ENCODE data around the gene PTDSS2. TPM values are rescaled to one million over a fixed set of nuclear protein-coding genes. Genes with fewer than 3 reads are reported as not detected.

The PTDSS2 gene
- total and polyA plus RNA-seq, 2 of the 13 experiments (the other 11 are each of a cell fraction or from before 2014, with no cell fraction given) = 21.7 to 26.4 TPM

DNA sequence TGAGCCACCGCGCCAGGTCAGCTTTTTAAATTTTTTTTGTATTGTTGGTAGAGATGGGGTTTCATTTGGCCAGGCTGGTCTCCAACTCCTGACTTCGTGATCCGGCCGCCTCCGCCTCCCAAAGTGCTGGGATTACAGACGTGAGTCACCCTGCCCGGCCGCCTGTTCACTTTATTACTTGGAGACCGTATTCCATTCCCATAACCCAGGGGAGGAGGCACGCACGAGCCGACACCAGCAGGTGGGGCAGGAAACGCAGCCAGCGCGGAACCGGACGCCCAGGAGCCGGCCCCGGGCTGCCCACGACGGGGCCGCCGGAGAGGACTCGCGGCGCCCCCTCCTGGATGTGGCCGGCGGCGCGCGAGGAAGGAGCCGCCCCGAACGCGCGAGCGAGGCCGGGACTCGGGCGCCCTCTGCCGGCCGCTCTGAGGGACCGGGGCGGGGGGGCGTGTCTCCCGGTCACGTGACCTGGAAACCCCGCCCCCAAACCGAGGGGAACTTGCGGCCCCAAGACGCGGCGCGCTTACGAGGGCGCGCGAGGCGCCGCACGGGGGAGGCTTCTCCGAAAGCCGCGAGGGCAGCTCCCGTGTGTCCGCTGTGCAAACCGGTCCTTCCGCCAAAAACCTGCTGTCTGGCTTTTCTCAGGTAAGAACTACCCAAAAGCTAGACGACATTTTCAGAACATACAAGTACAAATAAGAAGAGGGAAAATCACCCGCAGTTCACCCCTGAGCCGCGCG is 68.6 kb downstream of the PTDSS2 start (continued):
- TF ChIP-seq, protein P1, sequence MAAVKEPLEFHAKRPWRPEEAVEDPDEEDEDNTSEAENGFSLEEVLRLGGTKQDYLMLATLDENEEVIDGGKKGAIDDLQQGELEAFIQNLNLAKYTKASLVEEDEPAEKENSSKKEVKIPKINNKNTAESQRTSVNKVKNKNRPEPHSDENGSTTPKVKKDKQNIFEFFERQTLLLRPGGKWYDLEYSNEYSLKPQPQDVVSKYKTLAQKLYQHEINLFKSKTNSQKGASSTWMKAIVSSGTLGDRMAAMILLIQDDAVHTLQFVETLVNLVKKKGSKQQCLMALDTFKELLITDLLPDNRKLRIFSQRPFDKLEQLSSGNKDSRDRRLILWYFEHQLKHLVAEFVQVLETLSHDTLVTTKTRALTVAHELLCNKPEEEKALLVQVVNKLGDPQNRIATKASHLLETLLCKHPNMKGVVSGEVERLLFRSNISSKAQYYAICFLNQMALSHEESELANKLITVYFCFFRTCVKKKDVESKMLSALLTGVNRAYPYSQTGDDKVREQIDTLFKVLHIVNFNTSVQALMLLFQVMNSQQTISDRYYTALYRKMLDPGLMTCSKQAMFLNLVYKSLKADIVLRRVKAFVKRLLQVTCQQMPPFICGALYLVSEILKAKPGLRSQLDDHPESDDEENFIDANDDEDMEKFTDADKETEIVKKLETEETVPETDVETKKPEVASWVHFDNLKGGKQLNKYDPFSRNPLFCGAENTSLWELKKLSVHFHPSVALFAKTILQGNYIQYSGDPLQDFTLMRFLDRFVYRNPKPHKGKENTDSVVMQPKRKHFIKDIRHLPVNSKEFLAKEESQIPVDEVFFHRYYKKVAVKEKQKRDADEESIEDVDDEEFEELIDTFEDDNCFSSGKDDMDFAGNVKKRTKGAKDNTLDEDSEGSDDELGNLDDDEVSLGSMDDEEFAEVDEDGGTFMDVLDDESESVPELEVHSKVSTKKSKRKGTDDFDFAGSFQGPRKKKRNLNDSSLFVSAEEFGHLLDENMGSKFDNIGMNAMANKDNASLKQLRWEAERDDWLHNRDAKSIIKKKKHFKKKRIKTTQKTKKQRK (IDR thresholded peaks at IDR 0.05; ENCODE audit: low read length) = no peak
- TF ChIP-seq ZNF768 (CRISPR knock-in tag; IDR thresholded peaks at IDR 0.05) (peak; percentile 18; the same call in 1 of the 2 replicates), ZNF256 (CRISPR knock-in tag; conservative IDR thresholded peaks at IDR 0.05) (no peak), KLF6 (CRISPR knock-in tag; IDR thresholded peaks at IDR 0.05) (no peak), TMF1 (CRISPR knock-in tag; IDR thresholded peaks at IDR 0.05; ENCODE audit: low read depth) (0 out of 2 replicates have a peak, but pooled peaks have one; percentile 45), ZNF354B (CRISPR knock-in tag; IDR thresholded peaks at IDR 0.05) (no peak), PAX8 (CRISPR knock-in tag; IDR thresholded peaks at IDR 0.05; ENCODE audit: borderline replicate concordance) (no peak), HMGA1 (CRISPR knock-in tag; conservative IDR thresholded peaks at IDR 0.05) (no peak)
- TF ChIP-seq, protein P2, sequence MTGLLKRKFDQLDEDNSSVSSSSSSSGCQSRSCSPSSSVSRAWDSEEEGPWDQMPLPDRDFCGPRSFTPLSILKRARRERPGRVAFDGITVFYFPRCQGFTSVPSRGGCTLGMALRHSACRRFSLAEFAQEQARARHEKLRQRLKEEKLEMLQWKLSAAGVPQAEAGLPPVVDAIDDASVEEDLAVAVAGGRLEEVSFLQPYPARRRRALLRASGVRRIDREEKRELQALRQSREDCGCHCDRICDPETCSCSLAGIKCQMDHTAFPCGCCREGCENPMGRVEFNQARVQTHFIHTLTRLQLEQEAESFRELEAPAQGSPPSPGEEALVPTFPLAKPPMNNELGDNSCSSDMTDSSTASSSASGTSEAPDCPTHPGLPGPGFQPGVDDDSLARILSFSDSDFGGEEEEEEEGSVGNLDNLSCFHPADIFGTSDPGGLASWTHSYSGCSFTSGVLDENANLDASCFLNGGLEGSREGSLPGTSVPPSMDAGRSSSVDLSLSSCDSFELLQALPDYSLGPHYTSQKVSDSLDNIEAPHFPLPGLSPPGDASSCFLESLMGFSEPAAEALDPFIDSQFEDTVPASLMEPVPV (CRISPR knock-in tag; IDR thresholded peaks at IDR 0.05) = no peak; the same call in none of the 2 replicates
- TF ChIP-seq, protein P3, sequence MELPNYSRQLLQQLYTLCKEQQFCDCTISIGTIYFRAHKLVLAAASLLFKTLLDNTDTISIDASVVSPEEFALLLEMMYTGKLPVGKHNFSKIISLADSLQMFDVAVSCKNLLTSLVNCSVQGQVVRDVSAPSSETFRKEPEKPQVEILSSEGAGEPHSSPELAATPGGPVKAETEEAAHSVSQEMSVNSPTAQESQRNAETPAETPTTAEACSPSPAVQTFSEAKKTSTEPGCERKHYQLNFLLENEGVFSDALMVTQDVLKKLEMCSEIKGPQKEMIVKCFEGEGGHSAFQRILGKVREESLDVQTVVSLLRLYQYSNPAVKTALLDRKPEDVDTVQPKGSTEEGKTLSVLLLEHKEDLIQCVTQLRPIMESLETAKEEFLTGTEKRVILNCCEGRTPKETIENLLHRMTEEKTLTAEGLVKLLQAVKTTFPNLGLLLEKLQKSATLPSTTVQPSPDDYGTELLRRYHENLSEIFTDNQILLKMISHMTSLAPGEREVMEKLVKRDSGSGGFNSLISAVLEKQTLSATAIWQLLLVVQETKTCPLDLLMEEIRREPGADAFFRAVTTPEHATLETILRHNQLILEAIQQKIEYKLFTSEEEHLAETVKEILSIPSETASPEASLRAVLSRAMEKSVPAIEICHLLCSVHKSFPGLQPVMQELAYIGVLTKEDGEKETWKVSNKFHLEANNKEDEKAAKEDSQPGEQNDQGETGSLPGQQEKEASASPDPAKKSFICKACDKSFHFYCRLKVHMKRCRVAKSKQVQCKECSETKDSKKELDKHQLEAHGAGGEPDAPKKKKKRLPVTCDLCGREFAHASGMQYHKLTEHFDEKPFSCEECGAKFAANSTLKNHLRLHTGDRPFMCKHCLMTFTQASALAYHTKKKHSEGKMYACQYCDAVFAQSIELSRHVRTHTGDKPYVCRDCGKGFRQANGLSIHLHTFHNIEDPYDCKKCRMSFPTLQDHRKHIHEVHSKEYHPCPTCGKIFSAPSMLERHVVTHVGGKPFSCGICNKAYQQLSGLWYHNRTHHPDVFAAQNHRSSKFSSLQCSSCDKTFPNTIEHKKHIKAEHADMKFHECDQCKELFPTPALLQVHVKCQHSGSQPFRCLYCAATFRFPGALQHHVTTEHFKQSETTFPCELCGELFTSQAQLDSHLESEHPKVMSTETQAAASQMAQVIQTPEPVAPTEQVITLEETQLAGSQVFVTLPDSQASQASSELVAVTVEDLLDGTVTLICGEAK (IDR thresholded peaks at IDR 0.05) = no peak
- TF ChIP-seq, protein P3 (CRISPR knock-in tag; IDR thresholded peaks at IDR 0.05) = no peak
